IPS DF 6.9 (cell line): ENCODE data around the gene METTL17.
"Not testable (repeated sequence)": the region's sequence is repeated elsewhere in the genome, so short reads cannot be mapped to it uniquely, and the experiment has no call there.

ENCODE experiments used
- DNase-seq: peaks from one replicate; pipeline ENCODE4 v3.0.0-alpha.2; 2013; ENCODE audit warnings: low read depth, low spot score
- H3K27ac ChIP-seq: one replicate; pipeline ENCODE4 v1.5.1; 2013; ENCODE audit warnings: low read length, control low read depth
- H3K27me3 ChIP-seq: 2 replicates; pipeline ENCODE4 v1.6.1; 2013; ENCODE audit warnings: mild to moderate bottlenecking, low read length; ENCODE audit not compliant: control insufficient read depth, insufficient read depth
- H3K36me3 ChIP-seq: 2 replicates; pipeline ENCODE4 v1.6.1; 2013; ENCODE audit warnings: low read length; ENCODE audit not compliant: control insufficient read depth, insufficient read depth
- H3K4me1 ChIP-seq: 2 replicates; pipeline ENCODE4 v1.6.1; 2013; ENCODE audit warnings: low read length; ENCODE audit not compliant: control insufficient read depth, insufficient read depth
- H3K4me3 ChIP-seq: 2 replicates; pipeline ENCODE4 v1.5.1; 2013; ENCODE audit warnings: mild to moderate bottlenecking, low read length
- H3K9me3 ChIP-seq: 2 replicates; pipeline ENCODE4 v1.6.1; 2013; ENCODE audit warnings: low read length, inconsistent platforms; ENCODE audit not compliant: control insufficient read depth, insufficient read depth
- WGBS: extraction: QIAGEN DNeasy Blood & Tissue Kit; methylation state at CpG from one replicate; pipeline ENCODE4 v1.1.7; 2013; ENCODE audit warnings: mixed read lengths, missing lambda C conversion rate; ENCODE audit not compliant: insufficient read length, insufficient coverage; 5-methylcytosine and 5-hydroxymethylcytosine counted together

Gene METTL17

DNA sequence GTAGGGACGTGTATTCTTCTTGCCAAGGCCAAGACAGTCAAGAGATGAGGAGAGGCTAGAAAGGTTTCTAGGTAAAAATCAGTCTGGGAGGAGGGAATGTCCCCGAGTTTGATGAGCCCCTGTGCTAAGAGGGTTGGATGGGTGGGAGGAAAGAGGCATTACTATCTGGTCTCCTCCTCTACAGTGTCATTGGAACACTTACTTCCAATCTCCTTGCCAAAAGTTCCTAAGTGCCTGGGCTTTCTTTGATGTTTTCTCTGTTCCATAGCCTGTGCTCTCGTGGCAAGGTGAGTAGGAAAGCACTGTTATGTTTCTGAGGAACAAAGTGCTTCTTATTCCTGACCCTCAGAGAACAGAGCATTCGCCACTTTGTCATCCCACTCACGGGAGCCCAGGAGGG is 44.9 kb downstream of the METTL17 start, which contains the start of gene RNASE13:
RNASE13 (minus strand) TSS at position 101 of the 400 bp plus-strand sequence. CDS start 519 bp downstream, outside the sequence.
- Histone ChIP-seq H3K27me3 (no peaks in the 10 kb centered on the region), H3K27ac (no peak within 1 kb of the TSS), H3K9me3 (no peaks in the 10 kb centered on the region), H3K4me1 (0 out of 2 replicates have a peak, but pooled peaks cover 2% of the 10 kb centered on the region), H3K36me3 (no peaks in the 10 kb centered on the region), H3K4me3 (no peak within 1 kb of the TSS)
- WGBS = no CpG with 5 or more reads among the region's 5 CpGs
- no peak for DNase-seq

DNA sequence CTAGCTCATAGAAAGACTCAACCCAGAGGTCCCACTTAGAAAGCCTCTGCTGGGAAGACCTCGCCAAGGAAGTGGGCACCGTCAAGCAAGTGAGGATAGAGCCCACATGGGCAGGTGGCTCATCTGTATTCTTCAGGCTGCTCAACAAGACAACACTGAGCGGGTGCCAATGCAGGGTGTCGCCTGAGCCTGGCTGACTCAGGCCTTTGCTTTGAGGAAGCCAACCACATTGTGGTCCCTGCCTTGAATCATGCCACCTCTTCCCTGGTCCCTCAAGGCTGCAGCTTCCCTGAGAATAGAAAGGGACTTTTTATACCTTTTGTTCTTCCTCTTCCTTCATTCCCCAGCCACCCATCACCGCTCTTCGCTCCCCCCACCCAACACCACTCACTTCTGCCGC is 47.0 kb downstream of the METTL17 start:
- WGBS = 100% methylated on average over 2 of the region's 7 CpGs

GRCh38 chr14:21037156-21037555 is 47.4 kb downstream of the METTL17 start:
- no CpG with 5 or more reads among the region's 3 CpGs for WGBS
- Histone ChIP-seq H3K36me3 (no peaks in the 10 kb centered on the region), H3K4me3 (no peak overlapping the region), H3K27ac (no peak overlapping the region), H3K9me3 (no peaks in the 10 kb centered on the region), H3K27me3 (no peaks in the 10 kb centered on the region), H3K4me1 (peaks cover 2% of the 10 kb centered on the region; the same call in 1 of the 2 replicates)
- no peak for DNase-seq

More for the DNA sequence above, 47.0 kb downstream of the METTL17 start:
- Histone ChIP-seq H3K4me3 (no peak overlapping the region), H3K4me1 (peaks cover 2% of the 10 kb centered on the region; the same call in 1 of the 2 replicates), H3K27ac (no peak overlapping the region), H3K27me3 (no peaks in the 10 kb centered on the region), H3K36me3 (no peaks in the 10 kb centered on the region), H3K9me3 (no peaks in the 10 kb centered on the region)
- DNase-seq = no peak

GRCh38 chr14:21038441-21039422 is 49.0 kb downstream of the METTL17 start:
- no peaks in the 10 kb centered on the region for H3K36me3 ChIP-seq
- no peaks in the 10 kb centered on the region for H3K9me3 ChIP-seq
- no CpG with 5 or more reads among the region's 10 CpGs for WGBS
- H3K27me3 ChIP-seq = no peaks in the 10 kb centered on the region
- H3K4me3 ChIP-seq = no peak overlapping the region
- no peak overlapping the region for H3K27ac ChIP-seq
- H3K4me1 ChIP-seq = peaks cover 2% of the 10 kb centered on the region; the same call in 1 of the 2 replicates
- no peak for DNase-seq

DNA sequence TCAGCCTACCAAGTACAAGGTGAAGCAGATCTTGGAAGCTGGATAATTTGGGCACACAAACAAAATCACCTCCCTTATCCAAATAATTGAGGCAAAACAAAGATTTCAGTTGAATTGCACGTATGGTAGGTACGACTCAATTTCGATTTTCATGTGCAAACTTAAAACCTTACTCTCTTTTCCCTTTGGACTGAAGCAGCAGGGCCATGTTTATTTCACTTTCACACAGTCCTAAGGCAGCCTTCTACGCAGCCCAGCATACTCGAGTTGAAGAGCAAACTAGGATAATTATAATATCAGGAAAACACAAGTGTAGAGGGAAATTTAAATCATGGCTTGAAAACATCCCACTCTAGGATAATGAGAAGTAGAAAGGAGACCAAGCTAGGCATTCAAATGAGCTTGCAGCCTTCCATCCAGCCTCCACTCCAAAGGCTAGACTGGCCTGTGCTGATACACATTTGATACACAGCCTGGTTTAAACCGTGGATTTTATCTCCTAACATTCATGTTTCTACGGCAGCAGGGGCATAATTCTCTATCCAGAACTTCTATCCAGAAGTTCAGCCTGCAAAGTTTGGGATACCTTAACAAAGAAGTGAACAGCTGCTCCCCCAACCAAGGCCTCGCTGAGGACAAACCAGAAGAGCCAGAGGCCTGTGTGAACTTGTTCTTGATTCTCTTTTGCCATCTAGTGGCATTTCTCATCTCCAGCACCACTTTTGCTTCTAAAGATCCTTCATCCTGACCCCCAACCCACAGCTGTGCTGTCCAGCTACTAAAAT is 50.0 kb downstream of the METTL17 start:
- no CpG with 5 or more reads among the region's 8 CpGs for WGBS
- DNase-seq = peak; percentile 41
- no peak overlapping the region for H3K27ac ChIP-seq

GRCh38 chr14:21040370-21040925 is 50.7 kb downstream of the METTL17 start:
- Histone ChIP-seq H3K36me3 (no peaks in the 10 kb centered on the region), H3K27ac (no peak overlapping the region), H3K4me3 (no peak overlapping the region), H3K4me1 (peaks cover 2% of the 10 kb centered on the region; the same call in 1 of the 2 replicates), H3K9me3 (no peaks in the 10 kb centered on the region), H3K27me3 (no peaks in the 10 kb centered on the region)
- WGBS = no CpG with 5 or more reads among the region's 8 CpGs
- DNase-seq = no peak

More for the DNA sequence above, 50.0 kb downstream of the METTL17 start:
- Histone ChIP-seq H3K4me1 (peaks cover 2% of the 10 kb centered on the region; the same call in 1 of the 2 replicates), H3K27me3 (no peaks in the 10 kb centered on the region), H3K36me3 (no peaks in the 10 kb centered on the region), H3K9me3 (no peaks in the 10 kb centered on the region), H3K4me3 (no peak overlapping the region)

- not testable (repeated sequence) for H3K4me1 ChIP-seq, H3K9me3 ChIP-seq, H3K27ac ChIP-seq, H3K27me3 ChIP-seq, DNase-seq, H3K36me3 ChIP-seq, H3K4me3 ChIP-seq
- no CpG with 5 or more reads among the region's 3 CpGs for WGBS
Observed at GRCh38 chr14:21040941-21041340, 51.2 kb downstream of the METTL17 start.

- DNase-seq = no peak
- H3K27ac ChIP-seq = no peak within 1 kb of the TSS
- H3K4me1 ChIP-seq = peaks cover 2% of the 10 kb centered on the region; the same call in 1 of the 2 replicates
- no peaks in the 10 kb centered on the region for H3K36me3 ChIP-seq
- H3K9me3 ChIP-seq = no peaks in the 10 kb centered on the region
- H3K27me3 ChIP-seq = no peaks in the 10 kb centered on the region
- no CpG with 5 or more reads among the region's 11 CpGs for WGBS
- H3K4me3 ChIP-seq = no peak within 1 kb of the TSS
Observed at GRCh38 chr14:21041676-21042433, 52.1 kb downstream of the METTL17 start, which contains the start of gene RNASE7. RNASE7 (plus strand) TSS chr14:21042362; CDS start chr14:21042993, 631 bp downstream.

DNA sequence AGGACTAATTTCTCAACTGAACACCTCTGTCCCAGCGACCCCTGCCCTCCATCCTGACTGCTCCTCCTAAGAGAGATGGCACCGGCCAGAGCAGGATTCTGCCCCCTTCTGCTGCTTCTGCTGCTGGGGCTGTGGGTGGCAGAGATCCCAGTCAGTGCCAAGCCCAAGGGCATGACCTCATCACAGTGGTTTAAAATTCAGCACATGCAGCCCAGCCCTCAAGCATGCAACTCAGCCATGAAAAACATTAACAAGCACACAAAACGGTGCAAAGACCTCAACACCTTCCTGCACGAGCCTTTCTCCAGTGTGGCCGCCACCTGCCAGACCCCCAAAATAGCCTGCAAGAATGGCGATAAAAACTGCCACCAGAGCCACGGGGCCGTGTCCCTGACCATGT is 53.1 kb downstream of the METTL17 start:
- H3K27ac ChIP-seq = no peak overlapping the region
- H3K36me3 ChIP-seq = no peaks in the 10 kb centered on the region
- peaks cover 2% of the 10 kb centered on the region; the same call in 1 of the 2 replicates for H3K4me1 ChIP-seq
- WGBS = no CpG with 5 or more reads among the region's 8 CpGs
- no peak overlapping the region for H3K4me3 ChIP-seq
- no peaks in the 10 kb centered on the region for H3K27me3 ChIP-seq
- DNase-seq = no peak
- no peaks in the 10 kb centered on the region for H3K9me3 ChIP-seq
